Mucosa of rectum (tissue), 2 donors: ENCODE data around the gene MAPK14.

Source experiments
- H3K27ac ChIP-seq, 2 donors: one replicate each; pipeline ENCODE4 v1.7.0; 2013; ENCODE audit warnings: inconsistent platforms in 2 of 2, low read depth in 2 of 2, low read length in 2 of 2
- H3K27me3 ChIP-seq, 2 donors: one replicate each; pipeline ENCODE4 v1.7.0; 2013; ENCODE audit warnings: low read length in 2 of 2; ENCODE audit not compliant: control insufficient read depth in 2 of 2, insufficient read depth in 2 of 2
- H3K36me3 ChIP-seq, 2 donors: one replicate each; pipeline ENCODE4 v1.7.0; 2013; ENCODE audit warnings: low read length in 2 of 2; ENCODE audit not compliant: control insufficient read depth in 2 of 2, insufficient read depth in 2 of 2
- H3K4me1 ChIP-seq, 2 donors: one replicate each; pipeline ENCODE4 v1.7.0; 2013; ENCODE audit warnings: low read length in 2 of 2, mild to moderate bottlenecking in 1 of 2; ENCODE audit not compliant: control insufficient read depth in 2 of 2, insufficient read depth in 2 of 2
- H3K4me3 ChIP-seq, 2 donors: one replicate each; pipeline ENCODE4 v1.7.0; 2013; ENCODE audit warnings: low read length in 2 of 2
- H3K9ac ChIP-seq, 2 donors: one replicate each; pipeline ENCODE4 v1.7.0; 2013; ENCODE audit warnings: low read length in 2 of 2, low read depth in 1 of 2, mild to moderate bottlenecking in 1 of 2
- H3K9me3 ChIP-seq, 2 donors: one replicate each; pipeline ENCODE4 v1.7.0; 2013; ENCODE audit warnings: low read length in 2 of 2; ENCODE audit not compliant: control insufficient read depth in 2 of 2
- donor health status: healthy.
- donor health status: Normal muscosa, but diverticular disease.

Gene MAPK14

GRCh38 chr6:36139431-36139830 is 111.8 kb downstream of the MAPK14 start:
- no peak overlapping the region for H3K27ac ChIP-seq
- H3K9ac ChIP-seq, result no peak overlapping the region
- H3K36me3 ChIP-seq, result peaks cover 40 to 47% of the 10 kb centered on the region in 2 donors
- H3K4me1 ChIP-seq, result no peaks in the 10 kb centered on the region
- H3K4me3 ChIP-seq, result no peak overlapping the region
- H3K27me3 ChIP-seq, result no peaks in the 10 kb centered on the region
- no peaks in the 10 kb centered on the region for H3K9me3 ChIP-seq

- Histone ChIP-seq H3K4me3 (no peak overlapping the region), H3K27me3 (no peaks in the 10 kb centered on the region), H3K9me3 (no peaks in the 10 kb centered on the region), H3K4me1 (no peaks in the 10 kb centered on the region), H3K36me3 (peaks cover 36 to 47% of the 10 kb centered on the region in 2 donors), H3K27ac (no peak overlapping the region), H3K9ac (no peak overlapping the region)
Observed at GRCh38 chr6:36139991-36140710, 112.5 kb downstream of the MAPK14 start.

GRCh38 chr6:36141091-36141490 is 113.5 kb downstream of the MAPK14 start:
- no peaks in the 10 kb centered on the region for H3K27me3 ChIP-seq
- no peak overlapping the region for H3K9ac ChIP-seq
- no peak overlapping the region for H3K27ac ChIP-seq
- H3K4me3 ChIP-seq, result no peak overlapping the region
- H3K36me3 ChIP-seq, result peaks cover 27 to 39% of the 10 kb centered on the region in 2 donors
- no peaks in the 10 kb centered on the region for H3K9me3 ChIP-seq
- H3K4me1 ChIP-seq, result no peaks in the 10 kb centered on the region

GRCh38 chr6:36141961-36142360 is 114.4 kb downstream of the MAPK14 start:
- Histone ChIP-seq H3K4me1 (no peaks in the 10 kb centered on the region), H3K27me3 (no peaks in the 10 kb centered on the region), H3K9me3 (no peaks in the 10 kb centered on the region), H3K9ac (no peak overlapping the region), H3K27ac (no peak overlapping the region), H3K36me3 (peaks cover 20 to 30% of the 10 kb centered on the region in 2 donors), H3K4me3 (no peak overlapping the region)

GRCh38 chr6:36142971-36143838 is 115.6 kb downstream of the MAPK14 start:
- Histone ChIP-seq H3K4me3 (no peak overlapping the region), H3K9me3 (no peaks in the 10 kb centered on the region), H3K36me3 (peaks cover 16 to 25% of the 10 kb centered on the region in 2 donors), H3K9ac (no peak overlapping the region), H3K27me3 (no peaks in the 10 kb centered on the region), H3K4me1 (no peaks in the 10 kb centered on the region), H3K27ac (no peak overlapping the region)

GRCh38 chr6:36145495-36145894 is 117.9 kb downstream of the MAPK14 start:
- H3K9ac ChIP-seq, result no peak overlapping the region
- H3K9me3 ChIP-seq, result no peaks in the 10 kb centered on the region
- no peak overlapping the region for H3K4me3 ChIP-seq
- H3K27ac ChIP-seq, result no peak overlapping the region
- peaks cover 0 to 3% of the 10 kb centered on the region in 2 donors for H3K36me3 ChIP-seq
- no peaks in the 10 kb centered on the region for H3K27me3 ChIP-seq
- no peaks in the 10 kb centered on the region for H3K4me1 ChIP-seq

GRCh38 chr6:36147294-36147693 is 119.7 kb downstream of the MAPK14 start:
- Histone ChIP-seq H3K9ac (no peak overlapping the region), H3K27ac (no peak overlapping the region)

GRCh38 chr6:36149476-36149875 is 121.9 kb downstream of the MAPK14 start:
- H3K36me3 ChIP-seq, result no peaks in the 10 kb centered on the region
- H3K27ac ChIP-seq, result no peak overlapping the region

More at GRCh38 chr6:36147294-36147693, 119.7 kb downstream of the MAPK14 start:
- H3K36me3 ChIP-seq, result peaks cover 0 to under 1% of the 10 kb centered on the region in 2 donors
- H3K4me3 ChIP-seq, result no peak overlapping the region
- H3K27me3 ChIP-seq, result no peaks in the 10 kb centered on the region
- no peaks in the 10 kb centered on the region for H3K9me3 ChIP-seq
- H3K4me1 ChIP-seq, result no peaks in the 10 kb centered on the region

GRCh38 chr6:36150283-36150682 is 122.7 kb downstream of the MAPK14 start:
- Histone ChIP-seq H3K27ac (no peak overlapping the region), H3K9ac (no peak overlapping the region), H3K36me3 (no peaks in the 10 kb centered on the region), H3K4me3 (no peak overlapping the region), H3K9me3 (no peaks in the 10 kb centered on the region), H3K4me1 (no peaks in the 10 kb centered on the region), H3K27me3 (no peaks in the 10 kb centered on the region)

More at GRCh38 chr6:36149476-36149875, 121.9 kb downstream of the MAPK14 start:
- H3K27me3 ChIP-seq, result no peaks in the 10 kb centered on the region
- H3K4me1 ChIP-seq, result no peaks in the 10 kb centered on the region
- no peaks in the 10 kb centered on the region for H3K9me3 ChIP-seq
- H3K9ac ChIP-seq, result no peak overlapping the region
- no peak overlapping the region for H3K4me3 ChIP-seq

- H3K27ac ChIP-seq, result no peak overlapping the region
- H3K4me3 ChIP-seq, result no peak overlapping the region
- H3K36me3 ChIP-seq, result no peaks in the 10 kb centered on the region
- H3K27me3 ChIP-seq, result no peaks in the 10 kb centered on the region
- H3K9me3 ChIP-seq, result no peaks in the 10 kb centered on the region
- H3K9ac ChIP-seq, result no peak overlapping the region
- H3K4me1 ChIP-seq, result no peaks in the 10 kb centered on the region
Observed at GRCh38 chr6:36154286-36154685, 126.7 kb downstream of the MAPK14 start.
